Bone marrow (tissue), 2 donors: ENCODE data around the gene CXCR5.

Experiments used
- DNase-seq, 2 donors: peaks; one replicate each; lab custom pipeline; 2025; lab: John Stamatoyannopoulos, UW

The CXCR5 gene

DNA sequence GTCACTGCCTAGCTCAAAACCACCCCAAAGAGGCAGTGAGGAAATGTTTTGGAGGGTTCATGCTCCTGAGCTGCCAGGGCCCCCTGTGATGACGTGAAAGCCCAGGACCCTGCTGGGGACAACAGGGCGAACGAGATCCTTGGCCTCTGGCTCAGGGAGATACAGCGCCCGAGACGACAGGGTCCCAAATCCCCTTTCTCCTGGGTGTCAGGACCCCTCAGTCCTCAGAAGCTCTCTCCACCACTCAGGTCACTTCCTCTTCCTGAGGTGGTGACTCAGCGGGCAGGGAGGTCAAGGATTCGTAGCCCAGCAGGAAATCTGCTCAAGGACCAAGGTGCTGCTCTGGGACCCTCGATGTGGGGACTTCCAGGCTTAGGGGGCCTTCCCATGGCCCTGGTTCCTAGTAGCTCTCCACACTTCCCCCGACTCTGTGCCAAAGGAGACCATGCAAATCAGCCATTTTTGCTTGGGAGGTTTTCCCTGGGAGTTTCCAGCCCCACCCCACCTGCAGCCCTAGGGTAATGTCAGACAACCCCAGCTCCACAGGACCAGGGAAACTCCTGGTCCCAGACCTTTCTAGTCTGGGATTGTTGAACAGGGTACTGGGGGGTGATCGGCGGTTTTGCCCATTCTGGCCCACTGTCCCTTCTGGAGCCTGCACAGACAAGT is 29.2 kb downstream of the CXCR5 start:
- no peak for DNase-seq

GRCh38 chr11:118913411-118914125 is 29.9 kb downstream of the CXCR5 start:
- DNase-seq: peak in 1 of 2 donors; percentile 41

- DNase-seq: peak in 1 of 2 donors; percentile 15
Observed at GRCh38 chr11:118914178-118914918, 30.7 kb downstream of the CXCR5 start.

DNA sequence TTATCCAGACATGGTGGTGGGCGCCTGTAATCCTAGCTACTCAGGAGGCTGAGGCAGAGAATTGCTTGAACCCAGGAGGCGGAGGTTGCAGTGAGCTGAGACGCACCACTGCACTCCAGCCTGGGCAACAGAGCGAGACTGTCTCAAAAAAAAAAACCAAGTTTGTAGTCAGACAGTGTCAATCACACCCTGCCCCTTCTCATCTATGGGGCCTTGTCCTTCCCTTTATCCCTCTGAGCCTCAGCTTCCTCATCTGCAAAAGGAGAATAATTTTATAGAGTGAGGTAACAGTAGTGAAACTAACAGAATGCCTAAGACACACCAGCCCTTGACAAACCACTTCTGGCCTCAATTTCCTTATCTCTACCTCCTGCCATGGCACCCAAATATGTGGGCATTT is 31.3 kb downstream of the CXCR5 start:
- DNase-seq: peak in 1 of 2 donors; percentile 11

DNA sequence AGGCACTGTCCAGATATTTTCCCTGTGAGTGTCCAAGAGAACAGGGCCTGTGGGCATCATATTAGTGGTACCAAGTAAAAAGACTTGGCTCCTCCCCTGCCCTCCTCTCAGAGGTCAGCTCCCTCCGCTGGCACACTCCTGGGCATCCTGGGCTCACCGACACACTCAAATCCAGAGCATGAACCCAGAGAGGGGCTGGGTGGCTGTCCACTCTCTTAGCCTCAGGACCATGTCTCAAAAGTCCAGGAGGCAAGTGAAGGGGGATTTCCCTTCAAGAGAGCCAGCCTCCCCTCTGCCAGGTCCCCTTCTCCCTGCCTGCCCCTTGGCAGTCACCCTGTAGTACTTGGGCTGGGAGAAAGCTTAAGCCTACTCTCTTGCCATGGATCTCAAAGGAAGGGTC is 31.7 kb downstream of the CXCR5 start:
- no peak for DNase-seq

DNA sequence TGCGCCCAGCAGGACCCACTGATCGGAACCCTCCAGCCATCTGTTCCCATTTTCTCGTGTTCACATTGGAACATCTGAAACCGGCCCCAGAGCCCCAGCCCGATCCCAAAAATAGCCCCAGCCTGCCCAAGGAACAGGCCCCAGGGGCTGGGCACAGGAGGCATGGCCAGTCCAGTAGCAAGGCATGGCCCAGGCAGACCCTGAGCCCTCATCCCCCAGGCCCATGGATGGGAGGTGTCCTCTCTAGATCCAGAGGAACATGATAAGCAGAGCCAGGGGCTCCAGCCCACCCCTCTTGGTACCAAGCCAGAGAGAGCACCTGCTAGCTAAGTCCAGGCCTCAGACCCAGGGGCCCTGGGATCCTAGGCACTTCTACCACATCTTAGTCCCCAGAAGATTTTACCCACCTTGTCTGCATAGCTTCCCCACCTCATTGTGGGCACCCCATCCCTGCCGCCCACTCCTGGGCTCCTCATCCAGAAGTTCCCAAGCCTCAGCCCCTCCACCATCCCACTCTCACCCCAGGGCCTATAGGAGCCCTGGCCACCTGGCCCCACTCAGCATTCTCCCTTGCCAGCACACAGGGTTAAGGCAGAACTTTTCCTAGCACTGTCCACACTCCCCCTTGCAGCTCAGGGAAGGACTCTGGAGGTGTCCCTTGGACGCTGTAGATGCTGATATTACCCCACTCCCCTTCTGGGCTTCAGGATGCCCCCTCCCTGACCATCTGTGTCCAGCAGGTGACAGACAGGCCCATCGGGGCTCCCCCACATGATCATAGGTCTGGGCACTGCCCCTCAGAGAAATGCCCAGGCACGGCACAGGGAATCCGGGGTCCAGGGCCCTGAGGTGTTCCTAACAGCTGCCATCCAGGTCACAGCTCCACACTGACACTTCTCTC is 32.5 kb downstream of the CXCR5 start:
- DNase-seq: no peak

DNA sequence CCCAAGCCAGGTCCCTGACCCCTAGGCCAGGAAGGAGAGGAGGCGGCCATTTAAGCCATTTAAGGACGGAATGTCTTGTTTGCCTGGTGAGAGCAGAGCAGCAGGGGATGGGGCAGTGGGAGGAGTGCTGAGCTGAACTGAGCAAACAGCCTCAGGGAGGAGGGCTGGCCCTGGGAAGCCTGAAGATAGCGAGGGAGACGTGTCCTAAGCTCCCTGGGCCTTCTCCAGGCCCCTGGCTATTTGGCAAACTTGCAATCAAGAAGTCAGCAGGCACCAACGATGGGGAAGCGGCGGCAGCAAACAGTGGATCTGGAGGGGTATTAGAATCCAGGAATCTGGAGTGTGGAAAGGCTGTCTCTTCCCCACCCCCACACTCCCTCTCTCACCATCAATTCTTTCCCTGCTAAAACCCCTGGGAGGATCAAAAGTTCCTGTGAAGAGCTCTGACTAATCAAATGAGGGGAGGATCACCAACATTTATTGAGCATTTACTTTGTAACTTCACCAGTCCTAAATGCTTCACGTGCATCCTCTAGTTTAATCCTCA is 33.2 kb downstream of the CXCR5 start:
- no peak for DNase-seq

- DNase-seq: peak in 1 of 2 donors; percentile 35
Observed at GRCh38 chr11:118917481-118918127, 33.9 kb downstream of the CXCR5 start.

GRCh38 chr11:118918128-118918685 is 34.5 kb downstream of the CXCR5 start:
- DNase-seq: no peak

- peak in 1 of 2 donors; percentile 9 for DNase-seq
Observed at GRCh38 chr11:118918686-118919280, 35.1 kb downstream of the CXCR5 start.

- no peak for DNase-seq
Observed at GRCh38 chr11:118921121-118921928, 37.6 kb downstream of the CXCR5 start.

DNA sequence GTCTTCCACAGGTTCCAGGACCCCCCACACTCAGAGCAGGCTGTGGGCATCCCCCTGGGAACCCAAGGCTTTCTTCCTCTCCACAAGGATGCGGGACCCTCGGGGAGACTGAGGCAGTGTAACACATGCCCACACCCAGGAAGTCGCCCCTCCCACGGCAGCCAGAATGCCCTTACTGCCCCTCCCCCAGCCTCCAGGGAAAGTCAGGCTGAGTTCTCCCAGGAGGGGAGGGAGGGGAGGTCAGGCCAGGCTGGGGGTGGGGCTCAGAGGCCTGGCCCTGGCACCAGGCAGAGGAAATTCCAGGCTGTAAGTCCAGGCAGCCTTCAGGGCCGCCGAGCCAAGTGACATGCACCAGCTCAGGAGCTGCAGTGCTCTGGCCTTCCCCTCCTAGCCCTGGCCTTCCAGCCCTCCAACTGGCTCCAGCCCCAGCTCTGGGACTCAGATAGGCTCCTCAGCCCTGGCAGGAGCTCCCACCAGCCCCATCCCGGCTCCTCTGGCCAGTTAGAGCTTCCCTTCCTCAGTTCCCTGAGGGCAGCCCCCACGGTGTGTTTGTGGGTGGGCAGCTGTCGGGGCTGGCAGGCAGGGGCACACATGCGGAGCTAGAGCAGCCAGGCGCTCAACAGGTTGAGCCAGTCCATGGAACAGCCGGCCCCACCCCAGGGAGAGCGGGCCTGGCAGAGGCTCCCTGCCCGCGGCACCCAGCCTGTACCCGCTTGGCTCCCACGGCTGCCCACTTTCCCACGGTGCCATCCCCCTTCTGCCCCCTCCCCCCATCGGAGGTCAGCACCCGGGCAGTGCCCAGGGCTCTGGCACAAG is 38.4 kb downstream of the CXCR5 start:
- DNase-seq: no peak

- DNase-seq: no peak
Observed at GRCh38 chr11:118922745-118923627, 39.3 kb downstream of the CXCR5 start.

GRCh38 chr11:118923721-118924587 is 40.3 kb downstream of the CXCR5 start:
- peak in 1 of 2 donors; percentile 34 for DNase-seq

GRCh38 chr11:118924591-118925585 is 41.2 kb downstream of the CXCR5 start:
- peak in 1 of 2 donors; percentile 27 for DNase-seq
